GM21723 (cell line): ENCODE results near the gene ARMC7.

Source experiments
- ATAC-seq: cut with Tn5 transposase; IDR thresholded peaks from one replicate; pipeline ENCODE4 v1.9.1; 2021; ENCODE audit warnings: mild to moderate bottlenecking, moderate library complexity; ENCODE audit not compliant: unreplicated experiment

Gene ARMC7

DNA sequence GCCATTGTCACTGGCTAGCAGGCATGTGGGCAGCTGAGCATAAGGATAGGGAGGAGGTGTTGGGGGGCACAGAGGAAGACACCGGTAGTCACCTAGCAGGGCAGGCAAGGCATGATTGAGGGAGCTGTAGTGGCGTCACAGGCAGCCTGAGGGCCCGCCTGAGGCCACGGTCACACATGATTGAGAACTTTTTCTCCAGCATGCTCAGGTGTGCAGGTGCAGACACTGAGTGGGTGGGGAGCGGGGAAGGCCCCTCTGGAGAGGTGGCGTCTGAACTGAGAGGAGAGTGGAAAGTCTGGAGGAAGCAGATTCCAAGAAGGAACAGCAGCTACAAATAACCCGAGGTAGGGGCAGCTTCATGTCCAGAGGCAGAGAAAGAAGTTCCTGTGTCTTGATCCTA is 10.9 kb upstream of the ARMC7 start:
- no peak for ATAC-seq

- no peak for ATAC-seq
Observed at GRCh38 chr17:75099881-75100595, 9.7 kb upstream of the ARMC7 start.

DNA sequence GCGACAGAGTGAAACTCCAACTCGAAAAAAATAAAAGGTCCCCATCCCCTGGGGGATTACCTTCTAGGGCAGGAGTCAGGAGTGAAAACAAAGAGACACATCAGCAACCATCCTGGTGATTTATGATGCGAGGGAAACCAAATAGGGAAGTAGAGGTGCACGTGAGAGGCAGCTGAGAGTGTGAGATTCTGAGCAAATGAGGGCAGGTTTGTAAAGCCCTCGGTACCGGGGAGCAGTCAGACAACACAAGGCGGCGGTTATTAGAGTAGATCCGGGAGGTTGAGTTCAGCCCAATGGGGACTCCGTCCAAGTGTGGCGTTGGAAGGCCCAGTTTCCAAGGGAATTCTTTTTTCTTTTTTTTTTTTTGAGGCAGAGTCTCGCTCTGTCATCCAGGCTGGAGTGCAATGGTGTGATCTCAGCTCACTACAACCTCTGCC is 7.4 kb upstream of the ARMC7 start:
- peak; percentile 60 for ATAC-seq

DNA sequence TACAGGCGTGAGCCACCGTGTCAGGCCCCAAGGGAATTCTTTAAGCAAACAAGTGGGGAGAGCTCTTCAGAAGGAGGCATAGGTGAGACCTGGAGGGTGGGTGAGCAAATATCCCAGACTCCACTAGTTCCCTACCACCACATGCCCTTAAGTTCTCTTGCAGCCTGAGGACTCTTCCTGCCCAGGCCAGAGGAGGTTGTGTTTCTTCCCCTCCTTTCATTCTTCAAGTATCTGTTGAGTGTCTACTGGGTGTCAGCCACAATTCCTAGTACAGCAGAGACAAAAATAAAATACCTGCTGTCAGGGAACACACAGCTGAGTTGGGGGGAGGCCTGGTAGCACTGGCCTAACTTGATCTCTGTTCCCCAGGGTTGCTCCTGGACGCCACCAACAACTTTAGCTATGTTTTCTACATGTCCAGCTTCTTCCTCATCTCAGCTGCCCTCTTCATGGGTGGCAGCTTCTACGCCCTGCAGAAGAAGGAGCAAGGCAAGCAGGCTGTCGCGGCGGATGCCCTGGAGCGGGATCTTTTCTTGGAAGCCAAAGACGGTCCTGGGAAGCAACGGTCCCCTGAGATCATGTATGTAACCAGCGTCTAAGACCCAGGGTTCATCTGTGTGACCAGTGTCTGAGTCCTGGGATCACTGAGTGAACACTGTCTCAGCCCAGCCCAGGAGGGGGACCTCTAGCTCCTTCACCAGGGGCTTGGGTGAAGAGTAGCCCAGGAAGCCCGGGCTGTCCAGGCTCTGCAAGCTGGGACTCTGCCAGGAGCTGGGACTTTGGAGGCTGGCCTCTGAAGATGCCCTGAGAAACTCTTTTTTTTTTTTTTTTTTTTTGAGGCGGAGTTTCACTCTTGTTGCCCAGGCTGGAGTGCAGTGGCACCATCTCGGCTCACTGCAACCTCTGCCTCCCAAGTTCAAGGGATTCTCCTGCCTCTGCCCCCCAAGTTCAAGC is 5.9 kb upstream of the ARMC7 start:
- no peak for ATAC-seq

GRCh38 chr17:75105126-75106080 is 4.4 kb upstream of the ARMC7 start:
- ATAC-seq = no peak

- no peak for ATAC-seq
Observed at GRCh38 chr17:75108193-75108592, 1.6 kb upstream of the ARMC7 start.

DNA sequence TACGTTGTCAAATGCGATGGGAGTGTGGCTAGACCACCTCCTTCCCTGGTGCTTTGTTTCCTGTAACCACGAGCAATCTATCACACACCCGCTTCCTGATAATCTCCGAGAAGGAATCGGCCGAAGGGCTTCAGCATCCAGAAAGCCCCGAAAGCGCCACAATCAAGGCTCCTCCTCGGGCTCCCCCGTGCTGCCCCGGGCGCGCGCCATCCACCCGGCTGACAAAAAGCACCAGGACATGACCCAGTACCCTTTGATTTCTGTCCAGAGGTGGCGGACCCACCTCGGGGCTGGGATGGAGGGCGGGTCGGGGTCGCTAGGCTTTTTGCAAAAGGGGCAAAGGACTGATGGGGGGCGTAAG is 743 bp upstream of the ARMC7 start:
- no peak for ATAC-seq

DNA sequence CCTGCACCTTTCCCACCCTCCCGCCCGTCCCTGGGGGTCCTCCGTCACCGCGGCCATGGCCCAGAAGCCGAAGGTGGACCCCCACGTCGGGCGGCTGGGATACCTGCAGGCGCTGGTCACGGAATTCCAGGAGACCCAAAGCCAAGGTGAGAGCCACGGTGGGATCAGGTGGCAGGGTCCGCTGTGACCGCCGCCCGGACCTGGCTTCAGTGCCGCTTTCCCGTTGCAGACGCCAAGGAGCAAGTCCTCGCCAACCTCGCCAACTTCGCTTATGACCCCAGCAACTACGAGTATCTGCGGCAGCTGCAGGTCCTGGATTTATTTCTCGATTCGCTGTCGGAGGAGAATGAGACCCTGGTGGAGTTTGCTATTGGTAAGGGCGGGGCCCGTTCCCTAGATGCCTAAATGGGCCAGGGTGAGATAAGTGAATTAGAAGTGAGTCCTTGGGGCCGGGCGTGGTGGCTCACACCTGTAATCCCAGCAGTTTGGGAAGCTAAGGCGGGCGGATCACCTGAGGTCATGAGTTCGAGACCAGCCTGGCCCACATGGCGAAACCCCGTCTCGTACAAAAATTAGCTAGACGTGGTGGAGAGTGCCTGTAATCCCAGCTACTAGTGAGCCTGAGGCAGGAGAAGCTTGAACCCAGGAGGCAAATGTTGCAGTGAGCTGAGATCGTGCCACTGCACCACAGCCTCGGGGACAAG is 617 bp downstream of the ARMC7 start:
- ATAC-seq = no peak

GRCh38 chr17:75111777-75112335 is 2.1 kb downstream of the ARMC7 start:
- ATAC-seq = no peak

- ATAC-seq = no peak
Observed at GRCh38 chr17:75113798-75114551, 4.2 kb downstream of the ARMC7 start.

DNA sequence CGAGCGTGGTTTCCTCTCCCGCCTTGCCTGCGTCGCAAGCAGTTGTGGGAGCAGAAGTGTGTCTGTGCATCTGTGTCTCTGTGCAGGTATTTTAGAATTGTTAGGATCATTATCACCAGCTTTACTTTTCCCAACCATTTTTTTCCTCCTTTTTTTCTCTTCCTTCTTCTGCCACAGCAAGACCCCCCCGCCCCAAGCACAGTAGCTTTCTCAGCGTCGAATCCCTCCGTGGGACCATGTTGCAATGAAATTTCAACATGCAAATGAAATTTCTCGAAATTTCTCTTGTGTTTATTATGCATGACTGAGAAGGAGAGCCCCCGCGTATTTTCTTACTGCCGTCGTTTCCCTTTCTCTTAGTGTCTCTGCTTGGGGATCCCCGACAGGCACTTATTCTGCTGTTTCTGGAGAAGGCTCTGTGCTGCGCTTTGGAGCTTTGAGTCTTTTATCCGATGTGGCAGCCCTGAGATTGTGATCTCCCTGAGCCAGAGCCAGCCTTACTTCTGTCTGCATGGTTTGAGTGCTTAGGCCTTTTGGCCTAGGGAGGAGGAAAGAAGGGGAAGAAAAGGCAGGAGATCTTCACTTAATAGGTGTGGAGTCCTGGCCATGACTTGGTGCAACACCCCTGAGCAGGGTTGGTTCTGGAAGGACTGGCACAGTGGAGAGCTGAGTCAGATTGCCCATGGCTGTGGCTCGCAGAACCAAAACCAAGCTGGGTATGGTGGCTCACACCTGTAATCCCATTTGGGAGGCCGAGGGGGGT is 5.0 kb downstream of the ARMC7 start:
- no peak for ATAC-seq

DNA sequence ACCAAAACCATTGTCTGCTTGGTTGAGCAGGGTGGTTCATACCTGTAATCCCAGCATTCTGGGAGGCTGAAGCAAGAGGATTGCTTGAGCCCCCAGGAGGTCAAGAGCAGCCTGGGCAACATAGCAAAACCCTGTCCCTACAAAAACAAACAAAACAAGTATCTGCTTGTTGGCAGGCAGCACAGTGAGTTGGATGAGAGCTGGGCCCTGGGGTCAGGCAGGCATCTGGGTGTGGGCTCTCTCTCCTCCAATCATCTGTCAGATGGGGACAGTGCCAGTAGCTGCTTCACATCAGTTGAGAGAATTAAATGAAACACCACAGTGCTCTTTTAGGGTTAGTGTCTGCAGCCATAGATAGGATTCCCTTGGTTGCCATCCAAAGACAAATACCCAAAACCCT is 5.8 kb downstream of the ARMC7 start:
- ATAC-seq = no peak

DNA sequence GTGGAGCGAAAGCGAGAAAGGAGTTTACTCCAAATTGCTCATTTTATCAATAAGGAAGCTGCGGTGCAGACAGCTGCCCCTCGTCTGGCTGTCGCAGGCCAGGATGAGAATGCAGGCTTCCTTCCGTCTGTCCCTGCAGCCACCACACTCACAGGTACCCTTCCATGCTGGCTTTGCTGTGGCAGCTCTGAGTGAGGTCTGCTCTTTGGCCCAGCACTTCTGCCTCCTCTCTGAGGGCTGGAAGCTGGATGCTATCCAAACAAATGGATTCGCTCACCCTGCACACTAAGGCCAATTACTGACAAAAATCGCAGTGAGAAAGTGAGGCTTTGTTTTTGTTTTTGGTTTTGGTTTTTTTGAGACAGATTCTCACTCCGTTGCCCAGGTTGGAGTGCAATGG is 7.0 kb downstream of the ARMC7 start:
- ATAC-seq = no peak

- ATAC-seq = no peak
Observed at GRCh38 chr17:75118307-75118706, 8.5 kb downstream of the ARMC7 start.

- ATAC-seq = no peak
Observed at GRCh38 chr17:75124041-75124818, 14.5 kb downstream of the ARMC7 start.

GRCh38 chr17:75124819-75125162 is 15.0 kb downstream of the ARMC7 start:
- no peak for ATAC-seq

DNA sequence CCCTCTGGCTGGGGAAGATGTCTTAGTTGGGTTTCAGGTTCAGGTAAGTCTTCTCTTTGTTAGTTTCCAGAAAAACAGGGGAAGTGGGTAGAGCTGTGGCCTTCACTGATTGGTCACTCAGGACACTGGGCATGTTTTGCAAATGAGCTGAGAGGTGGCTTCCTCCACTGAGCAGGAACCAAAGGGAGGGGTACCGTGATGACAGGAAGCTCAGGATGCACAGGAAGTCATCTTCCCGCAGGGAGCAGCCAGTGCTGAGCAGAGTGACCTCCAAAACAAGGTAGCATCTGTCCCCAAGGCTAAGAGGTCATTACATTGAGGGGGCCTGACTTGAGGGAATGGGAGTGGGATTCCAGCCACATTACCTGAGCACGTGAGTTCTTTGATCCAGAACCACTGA is 16.2 kb downstream of the ARMC7 start:
- ATAC-seq = no peak

GRCh38 chr17:75126954-75127353 is 17.2 kb downstream of the ARMC7 start:
- no peak for ATAC-seq
